K562 treated with DMSO at 1 percent for 48 hours (cell line): ENCODE results near the gene THBS3. TPM values are rescaled to one million over a fixed set of nuclear protein-coding genes. Genes with fewer than 3 reads are reported as not detected.

ENCODE experiments used
- total RNA-seq: library from RNA; unstranded; fragments of 300-600 nt; gene quantifications from 2 replicates; pipeline ENCODE4 v1.2.3, GENCODE V29; 2022; ENCODE audit warnings: low replicate concordance; ENCODE audit errors: extremely low read depth

The THBS3 gene
- not detected in 2 replicates for total RNA-seq

DNA sequence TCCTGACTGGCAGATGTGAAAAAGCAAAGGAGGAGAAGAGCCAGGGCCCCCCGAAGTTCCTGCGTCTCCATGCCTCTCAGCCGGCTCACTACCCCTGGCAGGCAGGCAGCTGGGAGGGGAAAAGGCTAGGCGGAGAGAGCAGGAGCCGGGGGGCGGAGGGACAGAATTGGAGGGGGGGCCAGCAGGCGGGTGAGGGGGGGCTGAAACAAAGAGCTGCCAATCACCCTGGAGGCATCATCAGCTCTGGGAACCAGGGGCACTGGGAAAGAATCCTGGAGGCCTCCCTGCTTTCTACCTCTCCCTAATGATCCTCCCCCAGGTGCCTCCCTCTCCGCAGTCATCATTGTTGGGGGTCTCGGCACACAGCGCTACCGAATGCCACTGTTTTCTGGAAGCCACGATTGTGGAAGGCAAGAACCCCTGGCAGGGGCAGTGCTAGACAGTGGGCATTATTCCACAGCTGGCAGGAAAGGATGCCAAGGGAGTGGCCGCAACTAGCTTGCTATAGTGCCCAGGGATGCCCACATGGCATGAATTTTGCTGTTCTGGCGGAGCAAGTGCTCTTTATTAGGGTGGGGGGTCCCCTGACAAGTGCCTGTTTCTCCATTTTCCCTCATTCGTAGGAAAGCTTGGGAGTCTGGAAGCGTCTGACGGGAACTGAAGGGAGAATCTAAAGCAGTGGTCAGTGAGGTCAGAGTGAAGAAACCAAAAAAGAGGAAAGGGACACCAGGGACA lies at the start of gene THBS3:
Gene THBS3 (minus strand): TSS at position 92 of the 735 bp plus-strand sequence. CDS start 21 bp downstream, at position 71.

DNA sequence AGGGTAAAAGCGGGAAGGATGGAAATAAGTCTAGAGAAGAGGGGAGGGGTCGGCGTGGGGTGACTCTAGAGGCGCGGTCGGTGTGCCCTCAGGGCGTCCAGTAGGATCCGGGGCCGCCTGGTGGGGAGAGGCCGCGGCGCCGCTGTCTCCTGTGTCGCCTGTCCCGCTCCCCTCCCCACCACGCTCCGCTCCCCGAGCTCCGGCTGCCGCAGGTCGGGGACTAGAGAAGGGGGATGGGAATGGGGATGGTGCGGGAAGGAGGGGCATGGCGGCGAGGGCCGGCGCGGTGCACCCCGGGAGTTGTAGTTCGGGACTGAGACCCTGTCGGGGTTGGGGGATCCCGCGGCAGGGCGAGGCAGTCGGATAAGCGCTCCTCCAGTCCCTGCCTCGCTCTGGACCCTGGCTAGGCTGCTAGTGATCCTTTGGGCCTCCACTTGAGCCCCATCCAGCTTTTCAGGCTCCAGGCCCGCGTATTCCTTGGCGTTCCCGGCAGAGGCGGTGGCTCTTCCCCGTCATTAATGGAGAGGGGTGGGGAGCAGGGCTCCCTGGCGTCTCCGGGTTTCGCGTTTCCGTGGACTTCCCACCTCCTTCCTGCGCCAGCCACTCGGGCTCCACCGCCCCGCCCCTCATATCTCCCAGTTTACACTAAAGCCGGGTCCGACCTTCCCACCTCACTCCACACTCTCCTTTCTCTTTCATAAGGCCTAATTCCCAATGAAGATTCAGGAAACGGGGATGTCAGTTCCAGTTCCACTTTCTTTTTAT lies 47.7 kb upstream of the THBS3 start, which contains the start of gene ENTREP3:
Gene ENTREP3 (minus strand): TSS at position 241 of the 765 bp plus-strand sequence. CDS start 606 bp downstream, outside the sequence.

DNA sequence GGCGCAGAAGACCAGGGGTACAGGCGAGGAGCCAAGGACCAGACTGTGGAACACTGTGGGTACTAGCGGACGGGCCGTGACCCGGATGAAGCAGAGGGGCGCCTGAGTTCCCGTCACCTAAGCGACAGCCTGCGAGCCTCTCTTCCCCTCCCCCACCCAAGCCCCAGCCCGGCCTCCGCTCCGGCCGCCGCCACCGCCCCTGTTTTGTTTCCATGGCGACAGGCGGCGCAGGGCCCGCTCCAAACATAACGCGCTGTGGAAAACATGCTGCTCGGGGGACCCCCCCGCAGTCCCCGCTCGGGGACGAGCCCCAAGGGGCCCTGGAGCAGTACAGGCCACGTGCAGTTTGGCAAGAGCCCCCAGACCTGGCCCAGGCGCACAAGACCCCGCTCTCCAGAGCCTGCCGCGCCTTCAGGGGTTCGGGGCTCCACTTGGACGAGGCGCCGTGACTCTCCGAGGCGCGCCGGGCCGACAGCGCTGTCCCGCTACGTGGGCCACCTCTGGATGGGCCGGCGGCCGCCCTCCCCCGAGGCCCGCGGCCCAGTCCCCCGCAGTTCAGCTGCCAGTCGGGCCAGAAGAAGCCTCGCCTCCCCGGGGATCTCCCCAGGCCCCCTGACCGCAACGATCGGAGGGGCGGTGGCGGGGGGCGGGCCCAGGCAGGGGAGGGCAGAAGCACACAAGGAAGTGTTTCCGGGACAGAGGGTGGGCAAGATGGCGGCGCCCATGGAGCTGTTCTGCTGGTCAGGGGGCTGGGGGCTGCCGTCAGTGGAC lies 1.0 kb upstream of the THBS3 start, which contains the start of gene MTX1:
Gene MTX1 (plus strand): TSS at position 155 of the 771 bp plus-strand sequence. CDS start 110 bp downstream, at position 265.

GRCh38 chr1:155173478-155174323 lies 34.0 kb downstream of the THBS3 start, which contains the start of gene TRIM46:
Gene TRIM46, plus strand, starts transcription at chr1:155173849. Its CDS starts 118 bp downstream, at chr1:155173967.

GRCh38 chr1:155172732-155173477 lies 34.8 kb downstream of the THBS3 start, which contains the start of gene KRTCAP2:
Gene KRTCAP2, minus strand, starts transcription at chr1:155173304. Its CDS starts 80 bp downstream, at chr1:155173224.

Other genes starting within 250 kb of the THBS3 start
- gene PYGO2, start 246.1 kb downstream of the THBS3 start, total RNA-seq: not detected in 2 replicates
- not detected in 2 replicates for gene SHC1, start 237.2 kb downstream of the THBS3 start, total RNA-seq
- gene CKS1B, start 233.2 kb downstream of the THBS3 start, total RNA-seq: not detected in 2 replicates
- not detected in 2 replicates for gene FLAD1, start 224.6 kb downstream of the THBS3 start, total RNA-seq
- not detected in 2 replicates for gene LENEP, start 214.3 kb downstream of the THBS3 start, total RNA-seq
- not detected in 2 replicates for gene ZBTB7B, start 205.1 kb downstream of the THBS3 start, total RNA-seq
- not detected in 2 replicates for gene DCST2, start 174.1 kb downstream of the THBS3 start, total RNA-seq
- not detected in 2 replicates for gene DCST1, start 174.1 kb downstream of the THBS3 start, total RNA-seq
- not detected in 2 replicates for gene ADAM15, start 156.6 kb downstream of the THBS3 start, total RNA-seq
- not detected in 2 replicates for gene EFNA4, start 144.2 kb downstream of the THBS3 start, total RNA-seq
- gene EFNA3, start 129.1 kb downstream of the THBS3 start, total RNA-seq: not detected in 2 replicates
- gene EFNA1, start 80.0 kb downstream of the THBS3 start, total RNA-seq: not detected in 2 replicates
- not detected in 2 replicates for gene SLC50A1, start 72.0 kb downstream of the THBS3 start, total RNA-seq
- gene DPM3, start 67.4 kb downstream of the THBS3 start, total RNA-seq: not detected in 2 replicates
- not detected in 2 replicates for gene KRTCAP2, start 34.6 kb downstream of the THBS3 start, total RNA-seq
- not detected in 2 replicates for gene TRIM46, start 34.0 kb downstream of the THBS3 start, total RNA-seq
- not detected in 2 replicates for gene MTX1, start 798 bp upstream of the THBS3 start, total RNA-seq
- gene ENTREP3, start 47.6 kb upstream of the THBS3 start, total RNA-seq: not detected in 2 replicates
- not detected in 2 replicates for gene SCAMP3, start 54.5 kb upstream of the THBS3 start, total RNA-seq
- gene CLK2, start 65.6 kb upstream of the THBS3 start, total RNA-seq: not detected in 2 replicates
- not detected in 2 replicates for gene HCN3, start 69.6 kb upstream of the THBS3 start, total RNA-seq
- gene PKLR, start 93.5 kb upstream of the THBS3 start, total RNA-seq: not detected in 2 replicates
- not detected in 2 replicates for gene FDPS, start 101.0 kb upstream of the THBS3 start, total RNA-seq
- not detected in 2 replicates for gene RUSC1, start 113.0 kb upstream of the THBS3 start, total RNA-seq